Fibroblast of villous mesenchyme (primary cell): ENCODE measurements around the gene KLHL26. TPM values are rescaled to one million over a fixed set of nuclear protein-coding genes. Genes with fewer than 3 reads are reported as not detected.

Source experiments
- DNase-seq: peaks from one replicate; pipeline ENCODE4 v3.0.0-alpha.2; 2010; ENCODE audit warnings: low read depth
- H3K4me3 ChIP-seq: 2 replicates; pipeline ENCODE4 v1.5.1; 2011; ENCODE audit warnings: low read depth, mild to moderate bottlenecking, low read length
- CTCF ChIP-seq: IDR thresholded peaks from 2 replicates; pipeline ENCODE4 v1.5.1; 2012; ENCODE audit warnings: low read depth, mild to moderate bottlenecking, low read length; ENCODE audit not compliant: insufficient read depth
- total RNA-seq: library from RNA; depleted of rRNA; stranded (reverse); fragments of >200 nt; gene quantifications from 2 replicates; pipeline ENCODE4 v1.2.3, GENCODE V29; 2012

Gene KLHL26
- total RNA-seq, 1 donor: 2.6 TPM

GRCh38 chr19:18687740-18688465 lies 51.1 kb downstream of the KLHL26 start:
- H3K4me3 ChIP-seq: no peak overlapping the region
- no peak for TF ChIP-seq CTCF
- no peak for DNase-seq

GRCh38 chr19:18696023-18696422 lies 59.2 kb downstream of the KLHL26 start:
- no peak for DNase-seq
- no peak for TF ChIP-seq CTCF
- no peak overlapping the region for H3K4me3 ChIP-seq

- DNase-seq: no peak
- no peak for TF ChIP-seq CTCF
- no peak overlapping the region for H3K4me3 ChIP-seq
Observed at GRCh38 chr19:18697680-18698079, 60.9 kb downstream of the KLHL26 start.

GRCh38 chr19:18698321-18699167 lies 61.7 kb downstream of the KLHL26 start:
- no peak overlapping the region for H3K4me3 ChIP-seq
- DNase-seq: no peak
- no peak for TF ChIP-seq CTCF

GRCh38 chr19:18699403-18700054 lies 62.7 kb downstream of the KLHL26 start:
- H3K4me3 ChIP-seq: no peak overlapping the region
- DNase-seq: no peak
- no peak for TF ChIP-seq CTCF

- peak overlapping the region; percentile 47 for H3K4me3 ChIP-seq
- DNase-seq: peak; percentile 66
- no peak for TF ChIP-seq CTCF
Observed at GRCh38 chr19:18700501-18701249, 63.8 kb downstream of the KLHL26 start.
